Breast epithelium (tissue), 4 donors: ENCODE measurements around the gene ITGA3. TPM values are rescaled to one million over a fixed set of nuclear protein-coding genes. Genes with fewer than 3 reads are reported as not detected.
A peak's percentile ranks its signal among the peaks of the same experiment; 100 is the strongest.

ENCODE experiments used
- DNase-seq, 2 donors: peaks; one replicate each; pipeline ENCODE4 v3.0.0-alpha.2; 2019; ENCODE audit warnings: low spot score in 2 of 2
- H3K27ac ChIP-seq, 2 donors: fragments of 200-600 bp; sonication (generic) in 1 of 2; one replicate each; pipeline ENCODE4 v1.5.1; 2016 to 2019; ENCODE audit warnings: mild to moderate bottlenecking in 1 of 2
- H3K27me3 ChIP-seq, 2 donors: fragments of 200-600 bp; sonication (generic) in 1 of 2; one replicate each; pipeline versions ENCODE4 v1.5.1 to v1.6.0; 2017 to 2019; ENCODE audit warnings: control low read depth in 1 of 2, mild to moderate bottlenecking in 1 of 2
- H3K36me3 ChIP-seq: fragments of 200-600 bp; one replicate; pipeline ENCODE4 v1.5.1; 2019
- H3K4me1 ChIP-seq, 2 donors: fragments of 200-600 bp; sonication (generic); one replicate each; pipeline ENCODE4 v1.5.1; 2016 to 2019; ENCODE audit warnings: control low read depth in 1 of 2
- H3K4me3 ChIP-seq, 3 donors: fragments of 200-600 bp; sonication (generic); 1 replicate in 2 of 3; 2 replicates in 1 of 3; pipeline ENCODE4 v1.5.1; 2016 to 2019; ENCODE audit warnings: mild to moderate bottlenecking in 3 of 3, moderate library complexity in 2 of 3
- H3K9me3 ChIP-seq, 2 donors: fragments of 200-600 bp; sonication (generic) in 1 of 2; one replicate each; pipeline ENCODE4 v1.5.1; 2016 to 2019; ENCODE audit warnings: control low read depth in 1 of 2
- POLR2A ChIP-seq: fragments of 450-650 bp; IDR thresholded peaks from one replicate; pipeline ENCODE4 v1.6.1; 2016; ENCODE audit warnings: antibody characterized with exemption, mild to moderate bottlenecking, moderate library complexity
- POLR2AphosphoS5 ChIP-seq, 3 donors: sonication (generic); formaldehyde crosslinking; IDR thresholded peaks; one replicate each; pipeline ENCODE4 v1.6.1; 2017; ENCODE audit warnings: antibody characterized with exemption in 3 of 3
- intact Hi-C: fragments of 100-400 bp; cut with DNase I; formaldehyde crosslinking; loops from one replicate; pipeline ENCODE4 v1.15.1; 2023; ENCODE audit warnings: low total_unique reads
- total RNA-seq, 3 donors: library from RNA; depleted of rRNA; stranded (reverse); fragments of >200 nt; gene quantifications; one replicate each; pipeline ENCODE4 v1.1.0, GENCODE V29; 2016
- TF ChIP-seq, protein P1 (sequence below), 3 donors: fragments of 450-650 bp; IDR thresholded peaks; one replicate each; pipeline ENCODE4 v1.5.1; 2016 to 2017; ENCODE audit warnings: antibody characterized with exemption in 3 of 3, mild to moderate bottlenecking in 3 of 3, moderate library complexity in 3 of 3

ITGA3 gene
- total RNA-seq, 3 donors from 2014 or later: 10.6 to 67.6 (median 48.5) TPM

DNA sequence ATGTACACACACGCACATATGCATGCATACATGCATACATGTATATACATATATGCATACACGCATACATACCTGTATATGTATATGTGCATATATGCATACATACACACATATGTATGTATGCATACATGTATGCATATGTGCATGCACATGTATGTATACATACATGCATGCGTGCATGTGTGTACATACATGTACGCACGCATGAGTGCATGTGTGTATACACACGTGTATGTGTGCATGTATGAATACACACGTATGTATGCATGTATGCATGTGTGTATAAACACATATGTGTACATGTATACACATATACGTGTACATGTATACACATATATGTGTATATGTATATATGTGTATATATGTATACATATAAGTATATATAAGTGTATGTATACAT is 32.4 kb upstream of the ITGA3 start:
- Histone ChIP-seq H3K27ac (no peak overlapping the region), H3K27me3 (no peaks in the 10 kb centered on the region), H3K36me3 (no peaks in the 10 kb centered on the region), H3K9me3 (no peaks in the 10 kb centered on the region), H3K4me3 (no peak overlapping the region), H3K4me1 (peaks cover 9 to 14% of the 10 kb centered on the region in 2 donors)
- intact Hi-C loops: no loop called here
- DNase-seq: no peak
- TF ChIP-seq POLR2A: no peak
- TF ChIP-seq, protein P1, sequence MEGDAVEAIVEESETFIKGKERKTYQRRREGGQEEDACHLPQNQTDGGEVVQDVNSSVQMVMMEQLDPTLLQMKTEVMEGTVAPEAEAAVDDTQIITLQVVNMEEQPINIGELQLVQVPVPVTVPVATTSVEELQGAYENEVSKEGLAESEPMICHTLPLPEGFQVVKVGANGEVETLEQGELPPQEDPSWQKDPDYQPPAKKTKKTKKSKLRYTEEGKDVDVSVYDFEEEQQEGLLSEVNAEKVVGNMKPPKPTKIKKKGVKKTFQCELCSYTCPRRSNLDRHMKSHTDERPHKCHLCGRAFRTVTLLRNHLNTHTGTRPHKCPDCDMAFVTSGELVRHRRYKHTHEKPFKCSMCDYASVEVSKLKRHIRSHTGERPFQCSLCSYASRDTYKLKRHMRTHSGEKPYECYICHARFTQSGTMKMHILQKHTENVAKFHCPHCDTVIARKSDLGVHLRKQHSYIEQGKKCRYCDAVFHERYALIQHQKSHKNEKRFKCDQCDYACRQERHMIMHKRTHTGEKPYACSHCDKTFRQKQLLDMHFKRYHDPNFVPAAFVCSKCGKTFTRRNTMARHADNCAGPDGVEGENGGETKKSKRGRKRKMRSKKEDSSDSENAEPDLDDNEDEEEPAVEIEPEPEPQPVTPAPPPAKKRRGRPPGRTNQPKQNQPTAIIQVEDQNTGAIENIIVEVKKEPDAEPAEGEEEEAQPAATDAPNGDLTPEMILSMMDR (IDR thresholded peaks at IDR 0.05): no peak
- no peak for TF ChIP-seq POLR2AphosphoS5 (IDR thresholded peaks at IDR 0.05)

DNA sequence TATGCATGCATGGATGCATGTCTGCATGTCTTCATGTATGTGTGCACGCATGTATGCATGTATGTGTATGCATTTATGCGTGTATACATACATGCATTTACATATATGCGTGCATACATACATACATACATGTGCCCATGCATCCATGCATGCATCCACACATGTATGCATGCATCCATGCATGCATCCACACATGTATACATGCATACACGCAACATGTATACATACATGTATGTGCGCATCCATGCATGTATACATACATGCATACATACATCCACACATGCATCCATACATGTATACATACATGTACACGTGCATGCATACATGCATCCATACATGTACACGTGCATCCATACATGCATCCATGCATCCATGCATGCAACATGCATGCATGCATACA is 31.1 kb upstream of the ITGA3 start:
- no peak for DNase-seq
- H3K9me3 ChIP-seq: no peaks in the 10 kb centered on the region
- intact Hi-C loops: loop anchor here (5.0 kb wide), 1 partner anchor 37 kb away; no protein-coding TSS in a partner anchor
- TF ChIP-seq POLR2A: no peak
- TF ChIP-seq, protein P1 (IDR thresholded peaks at IDR 0.05): no peak
- H3K27ac ChIP-seq: no peak overlapping the region
- no peaks in the 10 kb centered on the region for H3K27me3 ChIP-seq
- H3K4me3 ChIP-seq: no peak overlapping the region
- H3K4me1 ChIP-seq: peaks cover 10 to 14% of the 10 kb centered on the region in 2 donors
- no peaks in the 10 kb centered on the region for H3K36me3 ChIP-seq

DNA sequence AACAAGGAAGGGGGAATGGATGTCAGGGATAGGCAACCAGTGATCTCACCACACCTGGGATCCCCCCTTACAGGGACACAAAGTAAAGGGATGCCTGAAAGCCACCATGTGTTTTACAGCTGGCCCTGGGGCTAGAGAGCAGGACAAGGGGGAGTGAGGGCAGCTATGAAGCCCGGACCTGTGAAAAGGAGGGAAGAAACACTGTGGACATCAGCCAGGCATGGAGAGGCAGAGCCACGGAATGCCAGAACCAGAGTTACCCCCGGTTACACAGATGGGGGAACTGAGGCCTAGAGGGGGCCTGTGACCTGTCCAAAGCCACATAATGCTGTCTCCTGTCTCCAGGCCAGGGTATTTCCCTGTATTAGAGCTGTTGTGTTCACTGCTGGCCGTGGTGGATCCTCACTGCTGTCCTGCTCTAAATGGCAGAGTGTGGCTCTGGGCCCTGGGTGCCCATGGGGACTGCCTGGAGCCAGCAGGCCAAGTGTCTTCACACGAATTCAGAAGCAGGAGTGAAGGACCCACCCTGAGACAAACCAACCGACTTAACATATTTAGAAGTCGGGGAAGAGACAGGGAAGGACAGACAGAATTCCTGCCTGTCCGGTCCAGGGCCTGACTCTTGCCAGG is 29.7 kb upstream of the ITGA3 start:
- no peak overlapping the region for H3K4me3 ChIP-seq
- H3K27me3 ChIP-seq: no peaks in the 10 kb centered on the region
- no peaks in the 10 kb centered on the region for H3K36me3 ChIP-seq
- intact Hi-C loops: loop anchor here (5.0 kb wide), 1 partner anchor 36 kb away; no protein-coding TSS in a partner anchor
- H3K4me1 ChIP-seq: peaks cover 10 to 14% of the 10 kb centered on the region in 2 donors
- H3K9me3 ChIP-seq: no peaks in the 10 kb centered on the region
- TF ChIP-seq POLR2A (no peak), POLR2AphosphoS5 (IDR thresholded peaks at IDR 0.05) (no peak)
- TF ChIP-seq, protein P1 (IDR thresholded peaks at IDR 0.05): no peak
- H3K27ac ChIP-seq: no peak overlapping the region
- no peak for DNase-seq

DNA sequence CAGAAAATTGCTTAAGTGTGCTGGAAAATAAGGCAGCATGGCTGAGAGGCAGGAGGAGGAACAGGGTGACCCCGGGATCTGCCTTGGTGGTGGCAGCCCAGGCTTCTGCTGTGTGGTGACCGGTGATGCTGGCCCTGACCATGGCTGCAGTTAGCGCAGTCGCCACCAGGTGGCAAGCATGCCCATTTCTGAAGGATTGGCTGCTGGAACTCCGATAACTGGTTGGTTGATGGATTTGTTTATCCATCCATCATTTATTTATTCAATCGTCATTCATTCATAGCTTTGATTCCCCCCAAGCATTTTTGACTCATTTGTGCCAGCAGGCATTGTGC is 29.1 kb upstream of the ITGA3 start:
- peak overlapping the region; percentile 80 to 82 for H3K27ac ChIP-seq
- no peaks in the 10 kb centered on the region for H3K9me3 ChIP-seq
- intact Hi-C loops: loop anchor here (5.0 kb wide), 1 partner anchor 35 kb away; no protein-coding TSS in a partner anchor
- TF ChIP-seq POLR2AphosphoS5 (IDR thresholded peaks at IDR 0.05) (peak in 2 of 3 donors; percentile 41 to 52), POLR2A (no peak)
- TF ChIP-seq, protein P1 (IDR thresholded peaks at IDR 0.05): peak; percentile 97 to 98 (median 97)
- H3K27me3 ChIP-seq: no peaks in the 10 kb centered on the region
- H3K4me1 ChIP-seq: peaks cover 10 to 14% of the 10 kb centered on the region in 2 donors
- DNase-seq: peak; percentile 81 to 91
- H3K36me3 ChIP-seq: no peaks in the 10 kb centered on the region
- H3K4me3 ChIP-seq: peak overlapping the region in 2 of 3 donors; percentile 26 to 59

DNA sequence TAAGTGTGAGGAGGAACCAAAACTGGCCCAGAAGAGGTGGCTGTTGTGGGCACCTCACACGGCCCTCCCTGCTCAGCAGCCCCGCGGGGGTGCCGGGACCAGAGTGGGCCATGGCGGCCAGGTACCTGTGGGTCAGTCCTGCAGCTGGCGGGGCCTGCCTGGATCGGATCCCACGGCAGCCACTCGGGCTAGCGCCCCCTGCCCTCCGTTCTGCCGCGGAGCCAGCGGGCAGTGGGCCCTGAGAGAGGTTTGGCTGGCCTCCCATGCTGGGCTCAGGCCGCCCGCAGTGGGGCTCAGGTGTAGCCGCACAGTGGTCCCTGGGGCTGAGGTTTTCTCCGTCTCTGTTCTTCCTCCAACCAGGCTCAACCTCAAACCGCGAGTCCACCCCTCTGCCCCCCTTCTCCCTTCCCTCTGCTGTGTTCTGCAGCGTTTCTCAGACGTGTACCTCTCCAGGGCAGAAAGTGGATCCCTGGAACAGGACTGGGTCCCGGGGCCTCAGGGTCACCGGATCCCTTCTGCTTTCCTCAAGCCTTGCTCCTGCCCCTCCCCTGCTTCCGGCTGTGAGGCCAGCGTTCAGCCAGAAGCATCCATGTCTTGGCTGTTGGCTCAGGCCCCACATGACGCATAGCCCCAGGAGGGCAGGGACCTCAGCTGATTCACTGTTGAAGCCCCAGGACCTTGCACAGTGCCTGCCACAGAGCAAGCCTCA is 28.6 kb upstream of the ITGA3 start:
- no peaks in the 10 kb centered on the region for H3K27me3 ChIP-seq
- H3K9me3 ChIP-seq: no peaks in the 10 kb centered on the region
- peak overlapping the region in 2 of 3 donors; percentile 26 to 59 for H3K4me3 ChIP-seq
- DNase-seq: peak; percentile 60 to 71
- peak overlapping the region; percentile 80 to 82 for H3K27ac ChIP-seq
- intact Hi-C loops: loop anchor here (5.0 kb wide), 1 partner anchor 35 kb away; no protein-coding TSS in a partner anchor
- H3K36me3 ChIP-seq: no peaks in the 10 kb centered on the region
- H3K4me1 ChIP-seq: peaks cover 10 to 14% of the 10 kb centered on the region in 2 donors
- TF ChIP-seq POLR2A (no peak), POLR2AphosphoS5 (IDR thresholded peaks at IDR 0.05) (no peak)
- TF ChIP-seq, protein P1 (IDR thresholded peaks at IDR 0.05): no peak
